ENCODE results near the gene LTBP3.

GRCh38 chr11:65589444-65590239 is 31.5 kb upstream of the LTBP3 start:
- TF ChIP-seq EEA1 (CRISPR knock-in tag; IDR thresholded peaks at IDR 0.05; ENCODE audit: borderline replicate concordance) = no peak
- TF ChIP-seq ZNF879 (CRISPR knock-in tag; IDR thresholded peaks at IDR 0.05) = no peak
- no peak for TF ChIP-seq CTCF (CRISPR knock-in tag; IDR thresholded peaks at IDR 0.05)
- no peak for TF ChIP-seq POLR2AphosphoS5 (IDR thresholded peaks at IDR 0.05; ENCODE audit: low read depth, low read length)
- no peak for TF ChIP-seq EZH2 (conservative IDR thresholded peaks at IDR 0.05; ENCODE audit: low read depth, low read length)
- TF ChIP-seq CBX5 (CRISPR knock-in tag; IDR thresholded peaks at IDR 0.05; ENCODE audit: borderline replicate concordance) = no peak
- TF ChIP-seq ZNF317 (CRISPR knock-in tag; IDR thresholded peaks at IDR 0.05) = no peak
- TF ChIP-seq GMEB2 (CRISPR knock-in tag; IDR thresholded peaks at IDR 0.05; ENCODE audit: low read depth) = no peak
- TF ChIP-seq HDAC2 (CRISPR knock-in tag; IDR thresholded peaks at IDR 0.05) = no peak
- no peak for TF ChIP-seq BHLHE40 (IDR thresholded peaks at IDR 0.05; ENCODE audit: low read length)
